K562 (cell line): ENCODE data around the gene CLSTN2. TPM values are rescaled to one million over a fixed set of nuclear protein-coding genes. Genes with fewer than 3 reads are reported as not detected.
A peak's percentile ranks its signal among the peaks of the same experiment; 100 is the strongest.

ENCODE experiments used
- ATAC-seq: fragments of 200-7000 bp; cut with Tn5 transposase; 3 replicates; pipeline ENCODE4 v1.9.1; 2020; ENCODE audit warnings: moderate library complexity
- BruUV-seq: library from RNA; stranded (reverse); fragments of 400-500 nt; replicated peaks from 2 replicates; lab custom pipeline; 2021; lab: Mats Ljungman, UMichigan
- CTCF ChIA-PET: fragments of 300-600 bp; formaldehyde crosslinking; extraction: SDS; loops from one replicate; lab custom pipeline; 2021; ENCODE audit warnings: low intra/inter-chr PET ratio; lab: Yijun Ruan, JAX
- POLR2A ChIA-PET: fragments of 300-600, 350-650 bp; sonication (Branson Sonifier 250); formaldehyde crosslinking; extraction: SDS; loops from one replicate; lab custom pipeline; 2021; ENCODE audit warnings: antibody characterized with exemption, inconsistent platforms; lab: Yijun Ruan, JAX
- DNase-seq, 4 experiments: peaks; one replicate each; pipeline versions ENCODE4 v3.0.0 to v3.0.0-alpha.2; 2011 to 2018; ENCODE audit warnings: low spot score in 3 of 4, mixed read lengths in 3 of 4; ENCODE audit errors: extremely low read depth in 1 of 4
- FAIRE-seq: peaks from 2 replicates; lab custom pipeline; 2011; peaks lifted over from hg19 to GRCh38; lab: Jason Lieb, UNC
- H2AFZ ChIP-seq: 2 replicates; pipeline ENCODE4 v1.6.0; 2011; ENCODE audit warnings: low read depth, low read length, control low read depth, inconsistent platforms
- H3K27ac ChIP-seq: fragments of 200-600 bp; 3 replicates; pipeline ENCODE4 v1.8.0; 2011; ENCODE audit warnings: low read depth, mild to moderate bottlenecking, control low read depth, inconsistent platforms, low read length, moderate library complexity, mixed read lengths; ENCODE audit errors: extremely low read depth
- H3K27me3 ChIP-seq, 2 experiments: fragments of 300-600 bp in 1 of 2; 2 replicates in 1 of 2; 3 replicates in 1 of 2; pipeline versions ENCODE4 v1.6.0 to v1.8.0; 2011; ENCODE audit warnings: inconsistent platforms in 2 of 2, low read length in 2 of 2, mild to moderate bottlenecking in 1 of 2, mixed read lengths in 1 of 2, moderate library complexity in 1 of 2; ENCODE audit not compliant: control insufficient read depth in 2 of 2, insufficient read depth in 2 of 2
- H3K36me3 ChIP-seq: fragments of 300-600 bp; 3 replicates; pipeline ENCODE4 v1.8.0; 2011; ENCODE audit warnings: mild to moderate bottlenecking, low read length, inconsistent platforms; ENCODE audit not compliant: control insufficient read depth, insufficient read depth
- H3K4me1 ChIP-seq, 2 experiments: fragments of 200-600 bp in 1 of 2; replicated peaks in 1 of 2; 2 replicates in 1 of 2; 3 replicates in 1 of 2; pipeline versions ENCODE4 v1.5.1 to v1.8.0; 2011; ENCODE audit warnings: inconsistent platforms in 2 of 2, low read length in 2 of 2, mild to moderate bottlenecking in 1 of 2, mixed read lengths in 1 of 2, moderate library complexity in 1 of 2; ENCODE audit not compliant: control insufficient read depth in 2 of 2, insufficient read depth in 2 of 2
- H3K4me2 ChIP-seq: 2 replicates; pipeline ENCODE4 v1.6.1; 2011; ENCODE audit warnings: low read length, control low read depth, inconsistent platforms, mixed read lengths; ENCODE audit not compliant: insufficient read depth
- H3K4me3 ChIP-seq: fragments of 200-600 bp; sonication (generic), shearing (Covaris generic); 2 replicates; pipeline ENCODE4 v1.5.1; 2016; ENCODE audit warnings: control low read depth, inconsistent platforms
- H3K79me2 ChIP-seq: fragments of 200-600 bp; 3 replicates; pipeline ENCODE4 v1.8.0; 2011; ENCODE audit warnings: low read length, inconsistent platforms; ENCODE audit not compliant: control insufficient read depth, insufficient read depth
- H3K9ac ChIP-seq, 2 experiments: 2 replicates each; pipeline versions ENCODE4 v1.6.0 to v1.6.1; 2011; ENCODE audit warnings: low read depth in 2 of 2, low read length in 2 of 2, control low read depth in 1 of 2, inconsistent platforms in 1 of 2, mild to moderate bottlenecking in 1 of 2, mixed read lengths in 1 of 2; ENCODE audit not compliant: insufficient read depth in 1 of 2
- H3K9me1 ChIP-seq: one replicate; pipeline ENCODE4 v1.6.0; 2011; ENCODE audit warnings: inconsistent platforms, mild to moderate bottlenecking, low read length, moderate library complexity; ENCODE audit not compliant: control insufficient read depth, insufficient read depth
- H3K9me3 ChIP-seq: replicated peaks from 2 replicates; pipeline ENCODE4 v1.5.1; 2011; ENCODE audit warnings: low read depth, low read length, inconsistent platforms; ENCODE audit not compliant: control insufficient read depth, insufficient read depth
- H4K20me1 ChIP-seq: replicated peaks from 2 replicates; pipeline ENCODE4 v1.6.1; 2011; ENCODE audit warnings: low read length, inconsistent platforms, mixed read lengths; ENCODE audit not compliant: control insufficient read depth, insufficient read depth
- MBD2 ChIP-seq: sonication (generic); IDR thresholded peaks from 2 replicates; pipeline ENCODE4 v1.6.1; 2016; ENCODE audit warnings: low read depth, borderline replicate concordance
- NEUROD1 ChIP-seq: fragments of 150-350 bp; IDR thresholded peaks from 2 replicates; pipeline ENCODE4 v1.6.1; 2014; ENCODE audit warnings: borderline replicate concordance, low read length, low read depth; ENCODE audit not compliant: partially characterized antibody
- RCOR1 ChIP-seq, 2 experiments: IDR thresholded peaks; 2 replicates each; pipeline ENCODE4 v1.6.1; 2012; ENCODE audit warnings: low read depth in 2 of 2, low read length in 2 of 2, borderline replicate concordance in 1 of 2, improper control_type of control experiment in 1 of 2
- ZNF431 ChIP-seq: sonication (generic); formaldehyde crosslinking; IDR thresholded peaks from 2 replicates; pipeline ENCODE4 v1.8.0; 2022; ENCODE audit warnings: mild to moderate bottlenecking, missing genetic modification reagents
- ZNF584 ChIP-seq: fragments of 200-800 bp; sonication (Bioruptor generic); IDR thresholded peaks from 2 replicates; pipeline ENCODE4 v1.6.1; 2016; ENCODE audit warnings: low read depth, mild to moderate bottlenecking, missing genetic modification characterization, missing compliant biosample characterization
- WGBS: fragments of 100-300 bp; shearing (Covaris generic); methylation state at CpG from one replicate; pipeline ENCODE4 v1.1.6; 2016; ENCODE audit warnings: low coverage, mixed read lengths; ENCODE audit not compliant: insufficient coverage; ENCODE audit errors: missing lambda C conversion rate; 5-methylcytosine and 5-hydroxymethylcytosine counted together
- in situ Hi-C: fragments of 300-500 bp; cut with MboI; formaldehyde crosslinking; loops from 4 replicates; pipeline ENCODE4 v1.15.0; 2018; ENCODE audit warnings: inconsistent platforms, mixed read lengths
- intact Hi-C: fragments of 100-400 bp; cut with micrococcal nuclease; formaldehyde crosslinking; loops from 2 replicates; pipeline ENCODE4 v1.14.2; 2022
- polyA plus RNA-seq, 8 experiments: library from polyadenylated mRNA; depleted of rRNA in 4 of 8; stranded (reverse) in 5 of 8; unstranded in 3 of 8; fragments of >200 nt; fragmentation: Nextera tagmentation in 2 of 8; fragmentation: Illumina TruSeq in 1 of 8; extraction: Ambion mirVana in 2 of 8; extraction: Trizol in 1 of 8; gene quantifications; 2 replicates each; pipeline versions ENCODE4 v1.2.1 to v1.2.3, GENCODE V29; 2011 to 2014; ENCODE audit warnings: inconsistent platforms in 1 of 8, missing spikeins in 1 of 8
- total RNA-seq, 7 experiments: library from RNA; depleted of rRNA in 6 of 7; stranded (reverse); fragments of >200 nt in 6 of 7; fragmentation: Illumina TruSeq in 2 of 7; extraction: Trizol in 2 of 7; gene quantifications; 2 replicates each; pipeline versions ENCODE4 v1.2.1 to v1.2.3, GENCODE V29; 2011 to 2021; ENCODE audit warnings: low replicate concordance in 1 of 7

CLSTN2 gene
- total and polyA plus RNA-seq, 9 of the 15 experiments (the other 6 are each of a cell fraction or from before 2014, with no cell fraction given) = 0.02 to 0.04 (median 0.04) TPM; not detected in 6

DNA sequence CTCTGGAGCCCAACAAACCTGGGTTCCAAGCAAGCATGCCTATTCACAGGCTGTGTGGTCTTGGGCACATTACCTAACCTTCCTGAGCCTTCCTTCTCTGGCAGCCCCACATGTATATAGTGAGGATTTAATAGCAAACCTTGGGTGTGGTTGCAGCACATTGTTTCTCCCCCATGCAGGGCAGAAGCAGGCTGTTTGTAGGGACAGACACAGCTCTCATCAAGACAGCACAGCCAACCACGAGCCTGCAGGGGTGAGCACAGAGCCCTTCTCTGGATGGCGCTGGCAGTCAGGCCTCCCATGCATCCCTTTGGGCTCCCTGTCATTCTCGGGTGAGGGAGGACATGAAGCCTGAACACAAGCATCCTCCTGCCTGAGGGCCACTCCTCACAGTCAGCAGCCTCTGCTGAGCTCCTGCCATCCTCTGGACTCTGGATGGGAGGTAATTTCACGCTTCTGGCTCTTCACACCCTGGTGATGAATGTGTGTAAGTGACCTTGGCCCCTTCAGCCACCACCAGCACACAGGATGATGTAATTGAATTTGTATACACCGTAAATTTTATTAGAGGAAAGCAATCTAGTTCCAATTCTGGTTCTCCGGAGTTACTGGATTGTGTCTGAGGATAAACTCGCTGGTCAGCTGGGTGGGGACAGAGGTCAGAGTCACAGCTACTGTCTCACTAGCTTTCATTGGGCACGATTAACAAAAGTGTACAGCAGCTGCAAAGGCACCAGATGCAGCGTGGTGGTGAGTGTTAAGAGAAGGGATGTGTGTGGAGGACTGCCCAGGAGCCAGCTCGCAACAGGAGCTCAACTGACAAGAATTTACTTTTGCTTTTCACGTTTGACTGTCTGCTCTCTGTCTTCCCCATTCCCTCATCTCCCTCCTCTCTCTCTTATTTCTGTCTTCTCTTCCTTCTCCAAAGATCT, 118.1 kb downstream of the CLSTN2 start:
- no peaks in the 10 kb centered on the region for H3K9me1 ChIP-seq
- ChIA-PET CTCF (no interaction called here), POLR2A (interaction anchor here (0.5 to 1.3 kb wide), 3 partner anchors 9 to 83 kb away, joined by 3 read pairs; no protein-coding TSS in a partner anchor)
- no peaks in the 10 kb centered on the region for H3K36me3 ChIP-seq
- FAIRE-seq (no peak), ATAC-seq (no peak), DNase-seq (no peak)
- no peak overlapping the region for H3K27ac ChIP-seq
- H2AFZ ChIP-seq = no peak overlapping the region
- no peak overlapping the region for H3K4me3 ChIP-seq
- TF ChIP-seq ZNF584 (CRISPR knock-in tag) (0 out of 2 replicates have a peak, but pooled peaks have one; percentile 2), ZNF431 (CRISPR knock-in tag) (no peak)
- in situ Hi-C loops = no loop called here
- H3K9me3 ChIP-seq = no peaks in the 10 kb centered on the region
- no peaks in the 10 kb centered on the region; a peak in 2 of 5 replicates for H3K27me3 ChIP-seq
- intact Hi-C loops = loop anchor here (10.0 kb wide), 1 partner anchor 628 kb away; no protein-coding TSS in a partner anchor
- no peaks in the 10 kb centered on the region for H3K79me2 ChIP-seq
- no TSS peak for BruUV-seq
- no peak overlapping the region for H3K4me2 ChIP-seq
- H3K9ac ChIP-seq = no peak overlapping the region
- 0 out of 2 replicates have a peak, but pooled peaks cover 5% of the 10 kb centered on the region for H4K20me1 ChIP-seq
- 3% methylated on average over 11 of the region's 11 CpGs for WGBS
- H3K4me1 ChIP-seq = no peaks in the 10 kb centered on the region

DNA sequence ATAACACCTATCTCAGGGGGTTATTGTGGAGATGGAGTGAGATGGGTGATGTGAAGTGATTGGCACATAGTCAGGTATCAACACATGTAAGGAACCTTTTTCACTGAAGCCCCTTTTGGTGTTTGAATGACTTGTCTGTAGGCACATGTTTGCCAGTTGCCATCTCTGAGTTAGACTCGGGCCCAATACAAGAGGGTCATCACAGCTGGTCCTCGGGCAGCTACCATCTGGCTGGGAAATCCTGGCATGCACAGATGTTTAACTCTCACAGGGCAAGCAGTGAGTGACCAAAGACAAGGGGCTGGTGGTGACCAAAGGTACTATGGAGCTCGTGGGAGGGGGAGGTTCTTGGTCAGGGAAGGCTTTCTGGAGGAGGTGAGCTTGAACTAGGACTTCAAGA, 118.8 kb downstream of the CLSTN2 start:
- Histone ChIP-seq H2AFZ (no peak overlapping the region), H3K9ac (no peak overlapping the region), H3K4me3 (no peak overlapping the region)
- TF ChIP-seq NEUROD1 (no peak), RCOR1 (IDR thresholded peaks at IDR 0.05; ENCODE audit: borderline replicate concordance in 1 of 2, low read depth in 2 of 2, low read length in 2 of 2) (no peak), ZNF584 (CRISPR knock-in tag) (0 out of 2 replicates have a peak, but pooled peaks have one; percentile 13), MBD2 (no peak)
- TF ChIP-seq, all 486 proteins: peak for 1
- intact Hi-C loops = loop anchor here (10.0 kb wide), 1 partner anchor 629 kb away; no protein-coding TSS in a partner anchor
- no peaks in the 10 kb centered on the region for H3K79me2 ChIP-seq
- H3K4me2 ChIP-seq = no peak overlapping the region
- H3K27ac ChIP-seq = no peak overlapping the region
- no peaks in the 10 kb centered on the region for H3K4me1 ChIP-seq
- FAIRE-seq (no peak), ATAC-seq (no peak), DNase-seq (no peak)
- CTCF ChIA-PET = no interaction called here
- H3K36me3 ChIP-seq = no peaks in the 10 kb centered on the region
- 0 out of 2 replicates have a peak, but pooled peaks cover 5% of the 10 kb centered on the region for H4K20me1 ChIP-seq
- no TSS peak for BruUV-seq
- WGBS = 0% methylated on average over 3 of the region's 3 CpGs
- H3K27me3 ChIP-seq = no peaks in the 10 kb centered on the region; a peak in 2 of 5 replicates
- no peaks in the 10 kb centered on the region for H3K9me3 ChIP-seq
- H3K9me1 ChIP-seq = no peaks in the 10 kb centered on the region
- POLR2A ChIA-PET = interaction anchor here (0.5 to 1.2 kb wide), 2 partner anchors 9 to 82 kb away, joined by 3 read pairs; no protein-coding TSS in a partner anchor
- in situ Hi-C loops = no loop called here
